HG02885 (cell line): ENCODE measurements around the gene MRPS34.

Experiments used
- ATAC-seq: cut with Tn5 transposase; IDR thresholded peaks from one replicate; pipeline ENCODE4 v1.9.1; 2021; ENCODE audit warnings: mild to moderate bottlenecking; ENCODE audit not compliant: unreplicated experiment, poor library complexity

Gene MRPS34

DNA sequence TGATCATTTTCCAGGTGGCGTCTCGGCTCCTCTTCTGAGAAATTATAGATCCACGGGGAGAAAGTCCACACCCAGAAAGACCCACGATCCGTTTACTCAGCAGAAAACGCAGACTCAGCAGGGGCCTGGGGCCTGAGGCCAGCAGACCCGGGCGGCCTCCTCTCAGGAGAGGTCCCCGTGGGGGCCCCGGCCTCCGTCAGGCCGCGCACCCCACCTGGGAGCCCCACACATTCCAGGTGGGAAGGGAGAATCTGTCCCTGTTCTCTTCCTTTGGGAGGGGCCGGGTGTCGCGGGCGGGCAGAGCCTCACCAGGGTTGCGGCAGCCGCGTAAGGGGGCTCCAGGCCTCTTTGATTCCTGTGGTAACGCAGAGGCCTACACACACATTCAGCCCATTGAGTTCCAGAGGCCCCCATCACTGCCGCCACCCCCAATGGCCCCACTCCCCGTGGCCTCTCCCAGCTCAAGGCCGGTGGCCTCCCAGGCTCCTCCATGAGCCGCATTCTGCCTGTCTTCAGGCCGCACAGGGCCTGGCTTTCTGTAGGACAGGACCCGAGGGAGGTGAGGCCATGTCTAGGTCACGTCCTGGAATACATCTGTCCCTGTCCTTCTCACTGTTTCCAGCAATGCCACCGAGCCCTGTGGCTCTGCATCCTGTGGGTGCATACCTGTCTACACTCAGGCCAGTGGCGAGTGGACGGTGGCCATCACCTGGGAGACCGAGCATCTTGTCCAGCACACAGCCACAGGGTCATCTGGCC is 22.2 kb upstream of the MRPS34 start:
- no peak for ATAC-seq

DNA sequence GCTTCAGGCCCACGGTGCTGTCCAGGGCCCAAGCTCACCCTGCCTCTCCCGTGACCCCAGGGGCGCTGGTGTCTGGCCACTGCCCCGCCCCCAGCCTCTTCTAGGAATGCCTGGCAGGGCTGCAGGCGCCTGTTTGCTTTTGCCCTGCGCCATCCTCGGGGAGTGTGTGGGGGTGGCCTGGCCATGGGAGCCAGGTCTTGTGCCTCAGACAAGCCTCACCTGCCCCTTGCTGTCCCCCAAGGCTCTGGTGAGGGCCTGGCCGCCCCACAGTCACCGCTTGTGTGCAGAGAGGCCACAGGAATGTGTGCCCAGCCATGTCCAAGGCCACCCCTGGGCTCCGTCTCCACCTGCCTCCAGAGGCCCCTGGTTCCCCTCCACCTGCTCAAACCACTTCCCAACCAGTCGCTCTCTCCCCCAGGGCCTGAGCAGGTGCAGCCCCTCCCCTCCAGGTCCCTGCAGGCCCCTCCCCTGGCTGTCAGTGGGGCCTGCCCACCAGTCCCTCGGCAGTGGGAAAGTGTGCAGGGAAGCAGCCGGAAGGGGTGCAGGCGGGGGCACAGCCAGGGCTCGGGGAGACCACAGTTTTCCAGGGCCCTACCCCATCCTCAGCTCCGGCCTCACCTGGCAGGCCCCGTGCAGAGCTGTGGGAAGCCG is 21.4 kb upstream of the MRPS34 start:
- ATAC-seq = no peak

DNA sequence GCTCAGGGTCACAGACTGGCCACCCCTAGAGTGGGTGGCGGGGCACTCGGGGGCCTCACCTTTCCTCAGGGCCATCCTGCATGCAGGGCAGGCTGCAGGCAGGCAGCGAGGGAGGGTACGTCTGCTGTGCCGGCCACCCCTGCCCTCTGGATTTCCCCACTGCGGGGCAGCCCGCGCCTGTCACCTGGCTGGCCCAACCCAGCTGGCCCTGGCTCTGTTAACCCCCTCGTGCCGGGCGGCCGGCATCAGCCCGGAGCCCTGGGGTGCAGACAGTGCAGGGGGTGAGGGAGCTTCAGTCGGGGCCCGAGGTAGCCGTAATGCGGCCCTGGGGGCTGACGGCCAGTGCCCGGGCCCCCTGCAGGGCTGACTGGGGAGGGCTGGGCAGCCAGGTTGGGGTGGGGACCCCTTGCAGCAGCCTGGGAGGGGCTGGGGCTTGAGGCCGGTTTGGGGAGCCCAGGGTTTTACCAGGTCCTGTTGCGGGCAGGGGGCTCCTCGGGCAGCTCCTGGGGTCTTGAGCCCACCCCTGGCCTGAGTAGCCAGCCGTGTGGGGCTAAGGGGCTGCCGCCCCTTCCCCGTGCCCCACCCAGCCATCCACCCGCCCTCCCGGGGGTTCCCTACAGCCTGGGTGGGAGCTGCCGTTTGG is 20.8 kb upstream of the MRPS34 start, which contains the start of gene IGFALS:
Gene IGFALS (minus strand): TSS at position 128 of the 643 bp plus-strand sequence. CDS start 53 bp downstream, at position 75.
- no peak for ATAC-seq

DNA sequence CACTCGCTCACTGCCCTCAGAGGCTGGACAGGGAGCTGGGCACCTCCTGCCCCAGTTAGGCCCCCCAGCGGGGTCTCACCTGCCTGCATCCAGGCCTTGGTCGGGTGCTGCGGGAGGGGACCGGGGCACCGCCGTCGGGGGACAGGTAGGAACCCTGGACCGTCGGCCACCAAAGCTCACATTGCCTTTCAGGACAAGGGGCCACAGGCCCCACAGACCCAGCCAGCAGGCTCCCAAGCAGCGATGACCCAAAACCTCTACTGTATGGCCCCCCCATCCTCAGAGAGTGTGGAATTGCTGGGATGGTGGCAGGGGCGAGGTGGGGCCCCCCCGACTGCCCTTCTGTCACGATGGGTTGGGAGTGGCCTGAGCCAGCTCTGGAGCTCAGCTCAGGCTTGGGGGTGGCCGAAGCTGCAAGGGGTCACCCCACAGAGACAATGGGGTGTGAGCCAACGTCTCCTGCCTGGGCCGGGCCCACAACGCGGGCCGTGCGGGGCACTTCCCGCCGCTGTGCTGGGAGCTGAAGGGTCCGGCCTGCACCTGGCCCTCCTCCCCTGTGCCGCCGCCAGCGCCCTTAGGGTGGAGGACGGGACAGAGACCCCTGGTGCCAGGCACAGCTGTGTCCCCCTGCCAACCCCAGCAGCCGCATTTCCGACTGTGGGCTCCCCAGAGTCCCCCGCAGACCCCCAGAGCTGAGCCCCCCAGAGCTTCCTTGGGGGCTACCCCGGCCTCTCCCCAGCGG is 20.1 kb upstream of the MRPS34 start:
- ATAC-seq = no peak

DNA sequence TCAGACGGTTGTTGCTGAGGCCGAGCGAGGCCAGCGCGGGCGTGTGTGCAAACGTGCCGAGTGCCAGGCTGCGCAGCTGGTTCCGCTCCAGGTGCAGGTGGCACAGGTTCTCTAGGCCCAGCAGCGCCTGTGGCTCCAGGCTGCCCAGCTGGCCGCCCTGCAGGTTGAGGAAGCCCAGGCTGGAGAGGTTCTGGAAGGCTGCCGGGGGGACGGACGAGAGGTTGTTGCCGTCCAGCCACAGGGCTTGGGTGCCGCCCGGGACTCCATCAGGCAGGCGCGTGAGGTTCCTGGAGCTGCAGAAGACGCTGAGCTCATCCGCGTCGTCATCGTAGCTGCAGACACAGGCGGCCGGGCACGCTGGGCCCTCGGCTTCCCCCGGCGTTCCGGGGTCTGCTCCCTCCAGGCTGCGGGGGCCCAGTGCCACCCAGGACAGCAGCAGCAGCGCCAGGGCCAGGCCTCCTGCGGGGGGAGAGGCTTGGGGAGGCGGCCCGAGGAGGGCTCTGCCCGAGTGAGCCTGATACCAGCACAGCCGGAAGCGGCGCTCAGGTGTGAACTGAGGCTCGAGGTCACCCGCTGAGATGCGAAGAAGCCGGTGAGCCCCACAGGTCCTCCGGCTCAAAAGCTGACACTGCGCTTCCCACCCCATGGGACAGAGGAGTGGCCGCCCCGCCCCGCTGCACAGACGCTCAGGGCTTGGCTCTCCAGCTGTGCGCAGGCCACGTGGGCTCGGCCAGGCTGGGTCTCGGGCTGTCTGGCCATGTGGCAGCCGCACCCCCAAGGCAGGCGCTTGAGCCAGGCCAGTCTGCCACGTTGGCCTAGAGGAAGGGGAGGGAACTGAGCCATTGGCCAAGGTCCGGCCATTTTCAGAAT is 19.2 kb upstream of the MRPS34 start:
- ATAC-seq = no peak

GRCh38 chr16:1791256-1791942 is 18.5 kb upstream of the MRPS34 start:
- ATAC-seq = no peak

DNA sequence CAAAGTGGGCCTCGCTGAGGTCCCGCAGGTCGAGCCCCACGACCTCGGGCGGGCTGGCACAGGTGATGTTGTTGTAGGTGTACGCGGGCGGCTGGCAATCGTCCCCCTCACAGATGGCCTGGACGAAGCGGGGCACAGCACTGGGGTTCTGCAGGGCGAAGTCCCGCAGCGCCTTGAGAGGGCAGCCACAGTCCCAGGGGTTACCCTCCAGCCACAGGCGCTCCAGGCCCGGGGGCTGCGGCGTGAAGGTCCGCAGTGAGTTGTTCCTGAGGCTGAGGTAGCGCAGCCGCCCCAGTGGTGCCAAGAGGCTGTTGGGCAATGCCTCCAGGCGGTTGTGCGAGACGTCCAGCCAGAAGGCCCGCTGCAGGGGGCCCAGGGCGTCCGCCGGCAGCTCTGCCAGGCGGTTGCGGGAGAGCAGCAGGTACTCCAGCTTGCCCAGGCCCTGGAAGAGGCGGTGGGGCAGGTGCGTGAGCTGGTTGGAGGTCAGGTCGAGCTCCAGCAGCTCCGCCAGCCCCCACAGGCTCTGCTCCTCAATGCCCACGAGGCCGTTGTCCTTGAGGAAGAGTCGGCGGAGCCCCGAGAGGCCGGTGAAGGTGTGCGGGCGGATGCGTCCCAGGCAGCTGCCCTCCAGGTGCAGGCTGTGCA is 17.8 kb upstream of the MRPS34 start:
- no peak for ATAC-seq

GRCh38 chr16:1790261-1790610 is 17.3 kb upstream of the MRPS34 start:
- no peak for ATAC-seq

GRCh38 chr16:1789643-1790045 is 16.7 kb upstream of the MRPS34 start:
- ATAC-seq = no peak

DNA sequence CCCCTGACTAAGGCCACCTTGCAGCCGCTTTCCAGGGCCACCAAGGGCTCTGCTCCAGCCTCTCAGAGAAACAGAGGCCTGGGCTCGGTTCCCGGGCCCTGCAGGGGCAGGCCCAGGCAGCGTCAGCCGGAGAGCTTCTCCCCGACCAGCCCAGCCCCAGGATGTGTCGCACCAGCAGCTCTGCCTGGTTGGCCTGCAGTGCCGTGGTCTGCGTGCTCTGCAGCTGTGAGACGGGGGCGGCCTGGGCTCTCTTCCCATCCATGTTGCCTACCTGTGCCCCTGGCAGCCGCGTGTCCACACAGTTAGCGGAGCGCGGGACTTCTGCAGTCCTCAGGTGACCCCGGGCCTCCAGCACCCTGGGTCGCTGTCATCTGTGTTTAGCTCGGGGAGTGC is 15.8 kb upstream of the MRPS34 start:
- no peak for ATAC-seq

DNA sequence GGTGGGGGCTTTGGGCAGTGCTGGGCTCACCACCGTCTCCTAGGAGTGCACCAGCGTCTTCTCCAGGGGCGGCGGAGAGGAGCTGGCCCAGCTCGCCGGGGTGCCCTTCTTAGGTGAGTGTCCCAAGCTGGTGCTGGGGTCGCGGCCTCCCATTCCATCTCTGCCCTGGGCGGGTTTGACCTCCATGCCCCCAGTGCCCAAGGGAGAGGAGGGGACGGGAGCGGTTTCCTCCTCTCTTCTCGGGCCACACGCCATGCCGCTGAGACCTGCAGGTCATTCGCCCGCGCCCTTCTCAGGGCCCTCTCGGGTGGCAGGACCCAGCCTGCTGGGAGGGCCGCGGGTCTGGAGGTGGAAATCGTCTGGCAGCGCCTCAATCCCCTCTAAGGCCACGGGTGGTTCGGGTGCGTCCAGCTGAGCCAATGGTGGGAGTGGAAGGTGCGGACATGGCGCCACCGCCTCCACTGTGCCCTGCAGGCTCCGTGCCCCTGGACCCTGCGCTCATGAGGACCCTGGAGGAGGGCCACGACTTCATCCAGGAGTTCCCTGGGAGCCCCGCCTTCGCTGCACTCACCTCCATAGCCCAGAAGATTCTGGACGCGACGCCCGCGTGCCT is 15.3 kb upstream of the MRPS34 start:
- ATAC-seq = no peak

- ATAC-seq = no peak
These were observed 14.6 kb upstream of the MRPS34 start for GRCh38 chr16:1787322-1788094.

GRCh38 chr16:1787056-1787321 is 14.1 kb upstream of the MRPS34 start:
- ATAC-seq = no peak

- no peak for ATAC-seq
These were observed 13.5 kb upstream of the MRPS34 start for GRCh38 chr16:1786242-1787055.

GRCh38 chr16:1785846-1786170 is 12.9 kb upstream of the MRPS34 start:
- ATAC-seq = no peak

DNA sequence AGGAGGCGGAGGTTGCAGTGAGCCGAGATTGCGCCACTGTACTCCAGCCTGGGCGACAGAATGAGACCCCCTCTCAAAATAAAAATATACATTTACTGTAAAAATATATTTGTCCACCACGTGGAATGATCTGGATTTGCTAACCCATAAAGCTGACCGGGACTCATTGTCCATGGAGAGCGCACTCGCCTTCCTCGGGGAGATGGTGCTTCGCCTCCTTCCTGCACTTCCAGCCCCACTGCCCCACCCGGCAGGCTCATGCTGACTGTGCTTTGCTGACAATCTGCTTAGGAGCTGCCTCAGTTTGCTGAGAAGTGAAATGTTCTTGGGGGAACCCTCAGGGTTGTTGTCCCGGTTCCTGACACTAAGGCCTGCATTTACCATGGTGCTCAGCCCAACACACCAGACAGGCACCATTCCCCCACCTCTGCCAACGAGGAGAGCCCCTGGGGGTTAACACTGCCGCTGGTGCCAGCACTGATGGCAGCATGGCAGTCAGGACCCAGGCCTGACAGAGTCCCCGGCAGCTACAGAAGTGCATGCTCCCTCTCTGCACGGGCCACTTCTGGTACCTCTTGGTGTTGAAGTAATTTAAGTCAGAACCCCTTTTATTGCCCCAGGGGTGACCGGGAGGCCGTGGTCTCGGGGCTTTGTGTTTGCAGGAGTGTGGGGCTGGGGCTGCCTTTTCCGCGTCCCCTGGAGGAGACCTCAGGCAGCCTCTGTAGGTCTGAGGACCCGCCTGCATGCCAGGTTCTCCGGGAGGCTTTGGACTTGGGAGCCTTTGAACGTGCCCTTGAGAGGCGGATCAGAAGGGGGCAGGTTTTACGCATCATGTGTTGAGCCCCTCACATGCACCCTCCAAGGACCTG is 12.3 kb upstream of the MRPS34 start:
- no peak for ATAC-seq
